ENCODE data around the gene ZBTB33. TPM values are rescaled to one million over a fixed set of nuclear protein-coding genes. Genes with fewer than 3 reads are reported as not detected.

Gene ZBTB33
- total RNA-seq, 1 experiment from 2014 or later = 16.2 TPM

DNA sequence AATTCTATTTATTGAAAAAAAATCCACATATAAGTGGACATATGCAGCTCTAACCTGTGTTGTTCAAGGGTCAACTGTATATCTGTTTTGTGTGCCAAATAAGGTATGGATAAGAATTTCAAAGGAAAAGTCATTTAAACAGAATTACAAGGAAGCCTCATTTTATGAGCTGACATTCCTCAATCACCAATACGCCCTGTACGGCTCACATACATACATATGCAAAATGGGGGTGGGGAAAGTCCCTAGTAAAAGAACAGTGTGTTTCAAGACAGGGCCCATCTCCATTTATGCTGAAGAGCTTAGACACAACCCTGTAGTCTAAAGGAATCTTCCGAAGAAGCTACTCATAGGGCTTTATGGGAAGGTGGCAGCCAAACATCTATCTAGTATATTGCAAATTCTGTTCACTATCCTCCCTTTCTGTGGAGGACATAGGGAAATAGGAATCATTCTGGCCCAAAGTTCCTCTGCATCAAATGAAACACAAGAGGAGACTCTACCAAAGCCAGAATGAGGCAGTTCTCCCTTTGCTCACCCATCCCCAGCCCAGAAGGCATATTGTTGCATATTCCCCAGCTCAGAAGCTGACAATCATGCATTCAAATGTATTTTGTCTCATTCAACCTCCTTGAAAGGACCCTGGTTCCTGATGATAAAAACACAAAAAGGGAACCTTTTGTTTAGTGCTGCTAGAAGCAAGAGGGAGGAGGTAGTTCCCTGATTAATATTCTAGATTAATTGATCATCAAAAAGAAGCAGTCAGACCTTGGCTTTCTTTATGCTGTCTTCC is 13.7 kb upstream of the ZBTB33 start:
- peaks cover 30% of the 10 kb centered on the region for H3K4me1 Mint-ChIP-seq
- ChIA-PET POLR2A (no interaction called here), CTCF (no interaction called here)
- TF ChIP-seq, protein P1, sequence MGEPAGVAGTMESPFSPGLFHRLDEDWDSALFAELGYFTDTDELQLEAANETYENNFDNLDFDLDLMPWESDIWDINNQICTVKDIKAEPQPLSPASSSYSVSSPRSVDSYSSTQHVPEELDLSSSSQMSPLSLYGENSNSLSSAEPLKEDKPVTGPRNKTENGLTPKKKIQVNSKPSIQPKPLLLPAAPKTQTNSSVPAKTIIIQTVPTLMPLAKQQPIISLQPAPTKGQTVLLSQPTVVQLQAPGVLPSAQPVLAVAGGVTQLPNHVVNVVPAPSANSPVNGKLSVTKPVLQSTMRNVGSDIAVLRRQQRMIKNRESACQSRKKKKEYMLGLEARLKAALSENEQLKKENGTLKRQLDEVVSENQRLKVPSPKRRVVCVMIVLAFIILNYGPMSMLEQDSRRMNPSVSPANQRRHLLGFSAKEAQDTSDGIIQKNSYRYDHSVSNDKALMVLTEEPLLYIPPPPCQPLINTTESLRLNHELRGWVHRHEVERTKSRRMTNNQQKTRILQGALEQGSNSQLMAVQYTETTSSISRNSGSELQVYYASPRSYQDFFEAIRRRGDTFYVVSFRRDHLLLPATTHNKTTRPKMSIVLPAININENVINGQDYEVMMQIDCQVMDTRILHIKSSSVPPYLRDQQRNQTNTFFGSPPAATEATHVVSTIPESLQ (CRISPR knock-in tag; IDR thresholded peaks at IDR 0.05) = no peak
- TF ChIP-seq ZNF121 (CRISPR knock-in tag; IDR thresholded peaks at IDR 0.05) = no peak
- TF ChIP-seq, protein P2, sequence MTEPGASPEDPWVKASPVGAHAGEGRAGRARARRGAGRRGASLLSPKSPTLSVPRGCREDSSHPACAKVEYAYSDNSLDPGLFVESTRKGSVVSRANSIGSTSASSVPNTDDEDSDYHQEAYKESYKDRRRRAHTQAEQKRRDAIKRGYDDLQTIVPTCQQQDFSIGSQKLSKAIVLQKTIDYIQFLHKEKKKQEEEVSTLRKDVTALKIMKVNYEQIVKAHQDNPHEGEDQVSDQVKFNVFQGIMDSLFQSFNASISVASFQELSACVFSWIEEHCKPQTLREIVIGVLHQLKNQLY (CRISPR knock-in tag; IDR thresholded peaks at IDR 0.05) = no peak
- TF ChIP-seq ZNF232 (CRISPR knock-in tag; IDR thresholded peaks at IDR 0.05) = no peak
- TF ChIP-seq, protein P3, sequence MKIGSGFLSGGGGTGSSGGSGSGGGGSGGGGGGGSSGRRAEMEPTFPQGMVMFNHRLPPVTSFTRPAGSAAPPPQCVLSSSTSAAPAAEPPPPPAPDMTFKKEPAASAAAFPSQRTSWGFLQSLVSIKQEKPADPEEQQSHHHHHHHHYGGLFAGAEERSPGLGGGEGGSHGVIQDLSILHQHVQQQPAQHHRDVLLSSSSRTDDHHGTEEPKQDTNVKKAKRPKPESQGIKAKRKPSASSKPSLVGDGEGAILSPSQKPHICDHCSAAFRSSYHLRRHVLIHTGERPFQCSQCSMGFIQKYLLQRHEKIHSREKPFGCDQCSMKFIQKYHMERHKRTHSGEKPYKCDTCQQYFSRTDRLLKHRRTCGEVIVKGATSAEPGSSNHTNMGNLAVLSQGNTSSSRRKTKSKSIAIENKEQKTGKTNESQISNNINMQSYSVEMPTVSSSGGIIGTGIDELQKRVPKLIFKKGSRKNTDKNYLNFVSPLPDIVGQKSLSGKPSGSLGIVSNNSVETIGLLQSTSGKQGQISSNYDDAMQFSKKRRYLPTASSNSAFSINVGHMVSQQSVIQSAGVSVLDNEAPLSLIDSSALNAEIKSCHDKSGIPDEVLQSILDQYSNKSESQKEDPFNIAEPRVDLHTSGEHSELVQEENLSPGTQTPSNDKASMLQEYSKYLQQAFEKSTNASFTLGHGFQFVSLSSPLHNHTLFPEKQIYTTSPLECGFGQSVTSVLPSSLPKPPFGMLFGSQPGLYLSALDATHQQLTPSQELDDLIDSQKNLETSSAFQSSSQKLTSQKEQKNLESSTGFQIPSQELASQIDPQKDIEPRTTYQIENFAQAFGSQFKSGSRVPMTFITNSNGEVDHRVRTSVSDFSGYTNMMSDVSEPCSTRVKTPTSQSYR (CRISPR knock-in tag; IDR thresholded peaks at IDR 0.05) = no peak
- no peak for TF ChIP-seq ZNF423 (CRISPR knock-in tag; IDR thresholded peaks at IDR 0.05)
- TF ChIP-seq, protein P4, sequence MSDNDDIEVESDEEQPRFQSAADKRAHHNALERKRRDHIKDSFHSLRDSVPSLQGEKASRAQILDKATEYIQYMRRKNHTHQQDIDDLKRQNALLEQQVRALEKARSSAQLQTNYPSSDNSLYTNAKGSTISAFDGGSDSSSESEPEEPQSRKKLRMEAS (CRISPR knock-in tag; IDR thresholded peaks at IDR 0.05) = no peak
- TF ChIP-seq, protein P5, sequence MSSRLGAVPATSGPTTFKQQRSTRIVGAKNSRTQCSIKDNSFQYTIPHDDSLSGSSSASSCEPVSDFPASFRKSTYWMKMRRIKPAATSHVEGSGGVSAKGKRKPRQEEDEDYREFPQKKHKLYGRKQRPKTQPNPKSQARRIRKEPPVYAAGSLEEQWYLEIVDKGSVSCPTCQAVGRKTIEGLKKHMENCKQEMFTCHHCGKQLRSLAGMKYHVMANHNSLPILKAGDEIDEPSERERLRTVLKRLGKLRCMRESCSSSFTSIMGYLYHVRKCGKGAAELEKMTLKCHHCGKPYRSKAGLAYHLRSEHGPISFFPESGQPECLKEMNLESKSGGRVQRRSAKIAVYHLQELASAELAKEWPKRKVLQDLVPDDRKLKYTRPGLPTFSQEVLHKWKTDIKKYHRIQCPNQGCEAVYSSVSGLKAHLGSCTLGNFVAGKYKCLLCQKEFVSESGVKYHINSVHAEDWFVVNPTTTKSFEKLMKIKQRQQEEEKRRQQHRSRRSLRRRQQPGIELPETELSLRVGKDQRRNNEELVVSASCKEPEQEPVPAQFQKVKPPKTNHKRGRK (CRISPR knock-in tag; IDR thresholded peaks at IDR 0.05; ENCODE audit: borderline replicate concordance) = no peak
- TF ChIP-seq ZNF416 (CRISPR knock-in tag; IDR thresholded peaks at IDR 0.05) = no peak
- TF ChIP-seq, protein P6, sequence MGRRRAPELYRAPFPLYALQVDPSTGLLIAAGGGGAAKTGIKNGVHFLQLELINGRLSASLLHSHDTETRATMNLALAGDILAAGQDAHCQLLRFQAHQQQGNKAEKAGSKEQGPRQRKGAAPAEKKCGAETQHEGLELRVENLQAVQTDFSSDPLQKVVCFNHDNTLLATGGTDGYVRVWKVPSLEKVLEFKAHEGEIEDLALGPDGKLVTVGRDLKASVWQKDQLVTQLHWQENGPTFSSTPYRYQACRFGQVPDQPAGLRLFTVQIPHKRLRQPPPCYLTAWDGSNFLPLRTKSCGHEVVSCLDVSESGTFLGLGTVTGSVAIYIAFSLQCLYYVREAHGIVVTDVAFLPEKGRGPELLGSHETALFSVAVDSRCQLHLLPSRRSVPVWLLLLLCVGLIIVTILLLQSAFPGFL (CRISPR knock-in tag; IDR thresholded peaks at IDR 0.05; ENCODE audit: borderline replicate concordance) = no peak
- H3K9me3 Mint-ChIP-seq = peaks cover 4% of the 10 kb centered on the region; the same call in 1 of the 2 replicates
- ATAC-seq (no peak), DNase-seq (ENCODE audit: low spot score) (no peak)
- H3K27ac Mint-ChIP-seq = peak overlapping the region; percentile 76; the same call in 1 of the 2 replicates
- H3K36me3 Mint-ChIP-seq = peaks cover 10% of the 10 kb centered on the region
- no peaks in the 10 kb centered on the region for H3K27me3 Mint-ChIP-seq (ENCODE audit: low read depth)
- no peak overlapping the region for H3K4me3 Mint-ChIP-seq

DNA sequence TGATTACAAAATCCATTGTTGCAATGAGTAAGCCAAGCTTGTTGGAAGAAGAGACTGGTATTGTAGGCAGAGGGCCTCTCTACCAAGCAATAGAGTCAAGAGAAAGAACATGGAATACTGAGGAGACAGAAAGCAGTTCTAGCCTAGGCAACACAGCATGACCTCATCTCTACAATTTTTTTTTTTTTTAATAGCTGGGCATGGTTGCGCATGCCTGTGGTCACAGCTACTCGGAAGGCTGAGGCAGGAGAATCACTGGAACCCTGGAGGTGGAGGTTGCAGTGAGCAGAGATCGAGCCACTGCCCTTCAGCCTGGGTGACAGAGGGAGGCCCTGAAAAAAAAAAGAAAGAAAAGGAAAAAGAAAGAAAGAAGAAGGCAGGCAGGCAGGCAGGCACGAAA is 11.7 kb upstream of the ZBTB33 start:
- Mint-ChIP-seq H3K27me3 (ENCODE audit: low read depth) (no peaks in the 10 kb centered on the region), H3K36me3 (no peaks in the 10 kb centered on the region; the same call in 1 of the 2 replicates), H3K4me1 (peaks cover 41% of the 10 kb centered on the region), H3K4me3 (no peak overlapping the region), H3K9me3 (no peaks in the 10 kb centered on the region), H3K27ac (no peak overlapping the region; the same call in 1 of the 2 replicates)
- ChIA-PET CTCF (no interaction called here), POLR2A (no interaction called here)
- ATAC-seq (no peak), DNase-seq (ENCODE audit: low spot score) (no peak)
- TF ChIP-seq FOXJ3 (CRISPR knock-in tag; IDR thresholded peaks at IDR 0.05; ENCODE audit: borderline replicate concordance) (no peak), TEAD4 (CRISPR knock-in tag; IDR thresholded peaks at IDR 0.05) (no peak), KAT7 (CRISPR knock-in tag; IDR thresholded peaks at IDR 0.05; ENCODE audit: borderline replicate concordance) (no peak), ATF1 (CRISPR knock-in tag; IDR thresholded peaks at IDR 0.05) (no peak), ZNF423 (CRISPR knock-in tag; IDR thresholded peaks at IDR 0.05) (no peak), GRHL2 (CRISPR knock-in tag; IDR thresholded peaks at IDR 0.05; ENCODE audit: insufficient replicate concordance, severe bottlenecking) (no peak), TCF7 (CRISPR knock-in tag; IDR thresholded peaks at IDR 0.05; ENCODE audit: low read depth) (no peak)
- TF ChIP-seq, protein P7, sequence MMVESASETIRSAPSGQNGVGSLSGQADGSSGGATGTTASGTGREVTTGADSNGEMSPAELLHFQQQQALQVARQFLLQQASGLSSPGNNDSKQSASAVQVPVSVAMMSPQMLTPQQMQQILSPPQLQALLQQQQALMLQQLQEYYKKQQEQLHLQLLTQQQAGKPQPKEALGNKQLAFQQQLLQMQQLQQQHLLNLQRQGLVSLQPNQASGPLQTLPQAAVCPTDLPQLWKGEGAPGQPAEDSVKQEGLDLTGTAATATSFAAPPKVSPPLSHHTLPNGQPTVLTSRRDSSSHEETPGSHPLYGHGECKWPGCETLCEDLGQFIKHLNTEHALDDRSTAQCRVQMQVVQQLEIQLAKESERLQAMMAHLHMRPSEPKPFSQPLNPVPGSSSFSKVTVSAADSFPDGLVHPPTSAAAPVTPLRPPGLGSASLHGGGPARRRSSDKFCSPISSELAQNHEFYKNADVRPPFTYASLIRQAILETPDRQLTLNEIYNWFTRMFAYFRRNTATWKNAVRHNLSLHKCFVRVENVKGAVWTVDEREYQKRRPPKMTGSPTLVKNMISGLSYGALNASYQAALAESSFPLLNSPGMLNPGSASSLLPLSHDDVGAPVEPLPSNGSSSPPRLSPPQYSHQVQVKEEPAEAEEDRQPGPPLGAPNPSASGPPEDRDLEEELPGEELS (CRISPR knock-in tag; IDR thresholded peaks at IDR 0.05) = no peak
- TF ChIP-seq, protein P8, sequence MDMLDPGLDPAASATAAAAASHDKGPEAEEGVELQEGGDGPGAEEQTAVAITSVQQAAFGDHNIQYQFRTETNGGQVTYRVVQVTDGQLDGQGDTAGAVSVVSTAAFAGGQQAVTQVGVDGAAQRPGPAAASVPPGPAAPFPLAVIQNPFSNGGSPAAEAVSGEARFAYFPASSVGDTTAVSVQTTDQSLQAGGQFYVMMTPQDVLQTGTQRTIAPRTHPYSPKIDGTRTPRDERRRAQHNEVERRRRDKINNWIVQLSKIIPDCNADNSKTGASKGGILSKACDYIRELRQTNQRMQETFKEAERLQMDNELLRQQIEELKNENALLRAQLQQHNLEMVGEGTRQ (CRISPR knock-in tag; IDR thresholded peaks at IDR 0.05) = no peak
- TF ChIP-seq, protein P9, sequence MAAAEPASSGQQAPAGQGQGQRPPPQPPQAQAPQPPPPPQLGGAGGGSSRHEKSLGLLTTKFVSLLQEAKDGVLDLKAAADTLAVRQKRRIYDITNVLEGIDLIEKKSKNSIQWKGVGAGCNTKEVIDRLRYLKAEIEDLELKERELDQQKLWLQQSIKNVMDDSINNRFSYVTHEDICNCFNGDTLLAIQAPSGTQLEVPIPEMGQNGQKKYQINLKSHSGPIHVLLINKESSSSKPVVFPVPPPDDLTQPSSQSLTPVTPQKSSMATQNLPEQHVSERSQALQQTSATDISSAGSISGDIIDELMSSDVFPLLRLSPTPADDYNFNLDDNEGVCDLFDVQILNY (CRISPR knock-in tag; IDR thresholded peaks at IDR 0.05) = no peak
- TF ChIP-seq, protein P10, sequence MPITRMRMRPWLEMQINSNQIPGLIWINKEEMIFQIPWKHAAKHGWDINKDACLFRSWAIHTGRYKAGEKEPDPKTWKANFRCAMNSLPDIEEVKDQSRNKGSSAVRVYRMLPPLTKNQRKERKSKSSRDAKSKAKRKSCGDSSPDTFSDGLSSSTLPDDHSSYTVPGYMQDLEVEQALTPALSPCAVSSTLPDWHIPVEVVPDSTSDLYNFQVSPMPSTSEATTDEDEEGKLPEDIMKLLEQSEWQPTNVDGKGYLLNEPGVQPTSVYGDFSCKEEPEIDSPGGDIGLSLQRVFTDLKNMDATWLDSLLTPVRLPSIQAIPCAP (CRISPR knock-in tag; IDR thresholded peaks at IDR 0.05) = no peak
